GM12872 (cell line): ENCODE measurements around the gene KRT83.

Experiments
- TF ChIP-seq, protein P1 (sequence below): IDR thresholded peaks from 3 replicates; pipeline ENCODE4 v1.5.1; 2011; ENCODE audit warnings: low read depth, mild to moderate bottlenecking, low read length, moderate library complexity; ENCODE audit not compliant: insufficient read depth

The KRT83 gene

GRCh38 chr12:52305921-52306705 is 15.1 kb downstream of the KRT83 start:
- TF ChIP-seq, protein P1, sequence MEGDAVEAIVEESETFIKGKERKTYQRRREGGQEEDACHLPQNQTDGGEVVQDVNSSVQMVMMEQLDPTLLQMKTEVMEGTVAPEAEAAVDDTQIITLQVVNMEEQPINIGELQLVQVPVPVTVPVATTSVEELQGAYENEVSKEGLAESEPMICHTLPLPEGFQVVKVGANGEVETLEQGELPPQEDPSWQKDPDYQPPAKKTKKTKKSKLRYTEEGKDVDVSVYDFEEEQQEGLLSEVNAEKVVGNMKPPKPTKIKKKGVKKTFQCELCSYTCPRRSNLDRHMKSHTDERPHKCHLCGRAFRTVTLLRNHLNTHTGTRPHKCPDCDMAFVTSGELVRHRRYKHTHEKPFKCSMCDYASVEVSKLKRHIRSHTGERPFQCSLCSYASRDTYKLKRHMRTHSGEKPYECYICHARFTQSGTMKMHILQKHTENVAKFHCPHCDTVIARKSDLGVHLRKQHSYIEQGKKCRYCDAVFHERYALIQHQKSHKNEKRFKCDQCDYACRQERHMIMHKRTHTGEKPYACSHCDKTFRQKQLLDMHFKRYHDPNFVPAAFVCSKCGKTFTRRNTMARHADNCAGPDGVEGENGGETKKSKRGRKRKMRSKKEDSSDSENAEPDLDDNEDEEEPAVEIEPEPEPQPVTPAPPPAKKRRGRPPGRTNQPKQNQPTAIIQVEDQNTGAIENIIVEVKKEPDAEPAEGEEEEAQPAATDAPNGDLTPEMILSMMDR, result peak; percentile 44

- TF ChIP-seq, protein P1, result no peak
Observed at GRCh38 chr12:52300796-52301691, 20.2 kb downstream of the KRT83 start.

DNA sequence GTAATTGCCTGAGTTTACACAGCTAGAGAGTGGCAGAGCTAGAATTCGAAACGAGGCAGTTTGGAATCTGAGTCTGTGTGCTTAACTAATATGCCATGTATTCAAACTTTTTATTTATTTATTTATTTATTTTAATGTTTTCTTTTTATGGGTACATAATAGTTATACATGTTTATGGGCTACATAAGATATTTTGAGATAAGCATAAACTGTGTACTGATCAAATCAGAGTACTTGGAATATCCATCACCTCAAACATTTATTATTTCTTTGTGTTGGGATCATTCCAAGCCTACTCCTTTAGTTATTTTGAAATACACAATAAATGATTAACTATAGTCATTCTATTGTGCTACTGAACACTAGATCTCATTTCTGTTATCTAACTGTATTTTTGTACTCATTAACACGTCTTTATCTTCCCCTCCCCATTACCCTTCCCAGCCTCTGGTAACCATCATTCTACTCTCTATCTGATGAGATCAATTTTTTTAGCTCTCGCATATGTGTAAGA is 22.5 kb downstream of the KRT83 start:
- TF ChIP-seq, protein P1, result no peak

DNA sequence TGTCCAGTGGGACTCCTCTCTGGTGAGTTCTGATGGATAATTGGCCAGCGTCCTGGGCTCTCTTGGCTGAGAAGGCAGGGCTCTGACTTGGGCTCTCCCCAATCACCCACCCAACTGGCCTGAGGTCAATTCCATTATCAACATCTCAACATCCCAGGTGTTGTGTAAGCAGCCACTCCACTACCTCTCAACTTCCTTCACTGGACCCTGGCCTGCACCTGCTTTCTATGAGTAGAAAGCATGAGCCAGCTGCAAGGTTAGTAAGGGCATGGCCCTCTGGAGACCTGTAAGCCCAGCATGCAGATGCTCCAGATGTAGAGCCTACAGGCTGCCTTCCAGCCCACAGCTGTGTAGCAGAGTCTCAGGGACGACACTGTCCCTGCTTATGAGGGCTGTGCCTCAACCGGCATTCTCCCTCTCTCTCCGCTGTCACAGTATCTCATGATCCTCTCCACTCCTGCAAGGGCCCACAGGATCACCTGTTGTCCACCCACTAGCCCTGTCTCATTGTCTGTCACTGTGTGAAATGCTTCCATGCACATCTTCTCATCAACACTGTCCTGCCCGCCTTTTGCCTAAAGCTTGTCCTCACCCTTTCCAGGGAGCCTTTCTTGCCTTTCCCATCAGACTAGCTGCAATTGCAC is 24.5 kb downstream of the KRT83 start:
- TF ChIP-seq, protein P1, result no peak

- TF ChIP-seq, protein P1, result no peak
Observed at GRCh38 chr12:52295663-52296062, 25.5 kb downstream of the KRT83 start.

DNA sequence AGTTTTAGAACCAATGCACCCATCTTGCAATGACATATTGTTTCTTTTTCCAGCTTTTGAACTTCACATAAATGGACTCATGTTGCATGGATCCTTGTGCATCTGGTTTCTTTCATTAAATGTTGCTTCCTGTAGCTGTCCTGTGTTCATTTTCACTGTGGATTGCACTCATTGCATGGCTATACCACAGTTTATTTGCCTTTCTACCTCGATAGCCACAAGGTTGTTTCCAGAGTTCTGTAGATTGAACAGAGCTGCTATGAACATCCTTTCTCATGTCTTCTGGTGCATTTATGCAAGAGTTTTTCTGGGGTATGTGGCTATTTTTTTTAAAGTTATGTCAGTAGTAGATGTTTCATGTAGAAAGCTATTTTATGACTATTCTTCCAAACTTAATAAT is 26.4 kb downstream of the KRT83 start:
- TF ChIP-seq, protein P1, result no peak

DNA sequence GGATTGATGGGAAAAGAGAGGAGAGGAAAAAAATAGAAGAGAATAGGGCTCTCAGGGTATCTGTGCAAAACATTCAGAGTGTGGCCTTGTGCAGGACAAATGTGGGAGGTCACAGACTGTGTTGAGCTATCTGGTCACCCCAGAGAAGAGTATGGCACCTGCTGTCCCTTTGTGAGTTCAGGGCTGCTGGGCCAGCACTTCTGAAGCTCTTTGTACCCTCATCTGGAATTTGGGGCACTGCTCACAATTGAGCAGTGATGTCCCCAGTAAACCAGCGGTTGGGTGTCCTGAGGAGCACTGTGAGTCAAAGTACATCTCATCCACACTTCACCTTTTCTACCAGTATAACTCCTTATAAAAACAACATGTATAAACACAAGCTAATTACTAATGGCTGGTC is 27.3 kb downstream of the KRT83 start:
- TF ChIP-seq, protein P1, result no peak
